Stimulated activated CD4-positive, alpha-beta T cell treated with anti-CD3 and anti-CD28 coated beads, TNF-alpha, amount 100 ng/mL, for 24 hours (primary cell): ENCODE results near the gene KLHL24.
"Not testable (repeated sequence)": the region's sequence is repeated elsewhere in the genome, so short reads cannot be mapped to it uniquely, and the experiment has no call there.

Source experiments
- DNase-seq, 3 experiments: peaks; one replicate each; pipeline ENCODE4 v3.0.0-alpha.2; 2020; ENCODE audit warnings: low read depth in 3 of 3

The KLHL24 gene

DNA sequence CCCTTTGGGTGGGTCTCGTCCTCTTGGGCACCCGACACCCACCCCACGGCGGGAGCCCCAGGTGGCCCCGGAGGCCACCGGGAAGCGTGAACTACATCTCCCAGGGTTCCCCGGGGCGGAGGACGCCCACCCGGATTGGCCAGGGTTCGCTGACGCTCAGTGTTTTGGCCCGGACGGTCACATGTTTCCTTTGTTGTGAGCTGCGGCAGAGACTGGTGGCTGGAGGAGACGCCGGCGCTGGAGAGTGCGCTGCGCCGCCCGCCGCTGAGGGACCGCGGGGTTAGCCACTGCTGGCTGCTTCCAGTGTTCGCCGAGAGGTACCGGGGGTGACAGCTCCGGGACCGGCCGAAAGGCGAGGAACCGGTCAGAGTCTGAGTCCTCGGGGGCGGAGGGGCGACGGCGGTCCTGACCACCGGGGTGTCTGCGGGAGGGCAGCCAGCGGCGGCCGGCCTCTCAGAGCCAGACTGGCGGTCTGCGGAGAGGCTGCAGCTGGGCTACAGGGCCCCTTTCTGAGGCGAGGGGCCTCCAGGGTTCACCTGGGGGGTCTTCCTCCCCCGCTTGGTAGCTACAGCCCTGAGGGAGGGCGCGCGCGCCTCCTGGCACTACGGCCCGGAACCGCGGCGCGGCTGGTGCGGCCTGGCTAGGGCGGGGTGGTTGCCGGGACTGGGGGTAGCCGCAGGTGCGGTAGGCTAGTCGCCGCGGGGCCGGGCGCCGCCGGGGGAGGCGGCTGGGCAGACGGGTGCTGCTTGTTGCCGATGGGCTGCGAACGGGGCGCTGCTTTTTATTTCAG, at the start of gene KLHL24:
TSS of gene KLHL24 (plus strand) at position 193 of the 790 bp plus-strand sequence. CDS start 14,734 bp downstream, outside the sequence.
- DNase-seq: peak; percentile 77 to 89 (median 87)

GRCh38 chr3:183586477-183586876, 48.9 kb upstream of the KLHL24 start:
- DNase-seq: no peak

DNA sequence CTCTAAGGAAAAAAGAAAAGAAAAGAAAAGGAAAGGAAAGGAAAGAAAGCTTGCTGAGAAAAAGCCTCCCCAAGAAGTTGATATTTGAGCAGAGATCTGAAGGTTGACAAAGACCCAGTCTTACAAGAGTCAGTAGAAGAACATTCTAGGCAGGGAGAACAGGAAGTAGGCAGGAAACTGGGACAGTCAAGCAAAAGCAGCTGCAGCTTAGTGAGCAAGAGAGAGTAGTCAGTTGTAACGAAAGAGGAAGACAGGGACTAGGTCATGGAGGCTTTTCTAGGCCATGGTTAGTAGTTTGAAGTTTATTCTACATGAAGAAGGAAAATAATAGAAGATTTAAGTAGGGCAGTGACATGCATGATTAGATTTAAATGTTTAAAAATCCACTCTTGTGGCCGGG, 48.1 kb upstream of the KLHL24 start:
- DNase-seq: no peak

DNA sequence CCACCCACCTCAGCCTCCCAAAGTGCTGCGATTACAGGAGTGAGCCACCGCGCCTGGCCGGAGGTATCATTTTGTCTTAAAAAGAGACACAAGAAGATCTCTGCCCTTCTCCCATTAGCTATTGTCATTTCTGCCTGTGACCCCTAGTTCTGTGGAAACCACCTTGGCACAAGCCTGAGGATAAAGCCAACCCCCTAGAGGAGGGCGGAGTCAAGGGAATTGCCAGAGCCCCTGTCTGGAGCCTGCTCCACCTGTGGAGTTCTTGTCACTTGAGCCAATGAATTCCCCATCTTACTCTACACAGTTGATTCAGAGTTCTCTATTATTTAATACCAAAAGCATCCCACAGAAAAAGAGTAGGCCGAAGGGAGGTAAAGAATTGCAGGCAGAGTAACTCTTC, 45.0 kb upstream of the KLHL24 start:
- DNase-seq: no peak

DNA sequence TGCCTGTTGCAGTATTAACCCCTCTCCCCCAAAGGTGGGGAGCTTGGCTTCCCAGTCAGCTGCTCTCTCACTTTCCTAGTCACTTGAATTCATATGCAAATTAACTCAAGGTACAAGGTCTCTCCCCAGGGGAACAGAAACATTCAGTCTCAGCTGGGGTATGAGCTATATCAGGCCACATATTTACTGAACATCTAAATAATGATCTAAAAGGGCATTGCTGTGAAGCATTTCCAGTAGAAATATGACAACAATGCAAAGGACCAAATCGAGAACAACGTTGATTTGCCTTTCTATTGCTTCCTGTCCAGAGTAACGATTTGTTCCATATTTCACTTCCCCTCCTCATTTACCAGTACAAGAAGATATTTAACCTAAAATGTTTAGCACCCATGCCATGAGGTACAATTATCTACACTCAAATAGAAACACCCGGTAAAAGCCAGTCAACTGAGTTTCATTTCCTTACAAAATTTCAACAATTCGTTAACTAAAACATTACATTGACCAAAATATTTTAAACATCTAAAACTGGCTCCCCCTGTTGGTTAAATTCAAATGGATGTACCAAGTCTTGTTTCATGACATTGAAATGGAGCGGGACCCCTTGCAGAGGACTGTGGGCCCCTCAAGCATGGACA, 43.4 kb upstream of the KLHL24 start:
- DNase-seq: no peak

DNA sequence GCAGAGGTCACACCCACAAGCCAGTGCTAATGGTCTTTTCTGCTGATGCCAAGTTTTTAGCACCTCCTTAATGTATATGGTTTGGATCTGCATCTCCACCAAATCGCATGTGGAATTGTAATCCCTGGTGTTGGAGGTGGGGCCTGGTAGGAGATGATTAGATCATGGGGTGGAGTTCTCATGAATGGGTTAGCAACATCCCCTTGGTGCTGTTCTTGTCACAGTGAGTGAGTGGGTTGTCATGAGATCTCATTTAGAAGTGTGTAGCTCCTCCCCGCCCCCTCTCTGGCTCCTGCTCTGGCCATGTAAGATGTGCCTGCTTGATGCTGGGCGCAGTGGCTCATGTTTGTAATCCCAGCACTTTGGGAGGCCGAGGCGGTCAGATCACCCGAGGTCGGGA, 42.6 kb upstream of the KLHL24 start:
- DNase-seq: no peak

GRCh38 chr3:183594636-183595035, 40.8 kb upstream of the KLHL24 start:
- no peak for DNase-seq

GRCh38 chr3:183597959-183598358, 37.5 kb upstream of the KLHL24 start:
- no peak for DNase-seq

DNA sequence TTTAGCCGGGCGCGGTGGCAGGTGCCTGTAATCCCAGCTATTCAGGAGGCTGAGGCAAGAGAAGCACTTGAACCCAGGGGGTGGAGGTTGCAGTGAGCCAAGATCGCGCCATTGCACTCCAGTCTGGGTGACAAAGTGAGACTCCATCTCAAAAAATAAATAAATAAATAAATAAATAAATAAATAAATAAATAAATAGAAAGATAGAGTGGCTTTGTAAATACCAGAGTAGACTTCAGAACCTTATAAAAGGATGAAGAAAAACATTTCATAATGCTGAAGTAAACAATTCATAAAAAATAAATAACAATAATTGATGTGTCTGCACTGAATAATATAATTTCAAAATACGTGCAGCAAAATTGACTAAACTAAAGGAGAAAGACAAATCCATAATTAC, 24.1 kb upstream of the KLHL24 start:
- not testable (repeated sequence) for DNase-seq

DNA sequence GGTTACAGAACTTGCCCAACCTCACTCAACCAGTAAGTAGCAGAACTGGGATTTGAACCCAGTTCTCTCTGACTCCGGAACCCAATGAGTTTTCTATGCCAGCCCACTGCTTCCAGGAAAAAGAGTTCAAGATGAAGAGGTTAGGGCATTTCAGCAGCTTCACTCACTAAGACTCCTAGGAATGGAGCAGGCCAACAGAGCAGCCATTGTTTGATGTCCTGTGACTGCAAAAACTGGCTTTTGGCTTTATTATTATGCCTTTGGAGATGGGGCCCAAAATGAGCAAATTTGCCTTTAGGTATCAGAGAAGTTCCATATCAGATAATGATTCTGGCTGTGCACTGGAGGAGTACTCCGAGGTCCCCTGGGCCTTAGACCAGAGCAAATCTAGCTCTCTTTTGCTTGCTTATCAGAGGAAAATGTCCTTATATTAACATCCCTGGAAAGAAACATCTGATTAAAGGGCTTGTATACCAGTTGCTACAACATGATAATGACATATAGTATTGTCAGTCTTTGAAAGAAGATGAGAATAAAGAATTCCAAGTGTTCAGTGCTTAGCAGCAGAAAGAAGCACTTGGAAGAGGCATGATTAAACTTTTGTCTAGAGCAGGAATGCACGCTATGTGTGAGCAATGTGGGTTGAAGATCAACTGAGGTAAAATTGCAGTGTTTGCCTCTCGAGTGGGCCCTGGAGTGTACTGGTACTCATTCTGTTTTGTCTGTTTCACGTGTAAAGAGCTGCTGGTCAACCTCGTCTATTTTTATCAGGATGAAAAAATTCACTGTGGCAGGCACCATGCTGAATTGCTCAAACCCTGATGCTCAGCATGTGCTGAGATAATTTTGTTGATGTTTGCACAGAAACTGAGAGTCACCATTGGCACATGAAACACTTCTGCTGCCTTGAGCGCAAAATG, 21.8 kb upstream of the KLHL24 start:
- no peak for DNase-seq

GRCh38 chr3:183618542-183618941, 16.9 kb upstream of the KLHL24 start:
- DNase-seq: no peak

- no peak for DNase-seq
These were observed 16.4 kb upstream of the KLHL24 start for GRCh38 chr3:183619010-183619409.

DNA sequence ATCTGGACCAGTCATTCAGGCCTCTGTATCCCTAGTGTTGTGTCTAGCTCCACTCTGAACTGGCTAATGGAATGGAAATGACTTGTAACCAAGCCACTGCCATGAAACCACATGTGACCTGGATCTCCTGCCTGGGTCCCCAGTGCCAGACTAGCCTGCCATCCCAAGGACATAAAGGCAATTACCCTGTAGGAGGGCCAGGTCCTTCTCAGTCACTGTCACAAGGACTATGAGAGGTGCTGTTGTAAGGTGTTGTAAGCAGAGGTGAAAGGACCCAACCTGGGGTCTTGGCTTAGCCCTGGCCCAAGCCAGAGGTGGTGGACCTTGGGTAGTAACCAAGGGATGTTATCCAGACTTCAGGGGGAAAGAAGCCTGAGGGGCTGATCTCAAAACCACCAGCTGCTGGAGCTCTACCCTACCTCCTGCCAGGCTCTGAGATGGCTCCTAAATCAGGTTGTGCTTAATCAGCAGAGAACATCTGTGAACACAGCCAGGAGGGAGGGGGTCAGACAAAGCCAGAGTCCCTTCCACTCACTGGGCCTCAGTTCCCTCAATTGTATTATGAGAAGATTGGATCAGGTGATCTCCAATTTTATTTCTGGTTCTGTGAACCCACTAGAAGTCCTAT, 15.7 kb upstream of the KLHL24 start:
- no peak for DNase-seq

- no peak for DNase-seq
These were observed 15.2 kb upstream of the KLHL24 start for GRCh38 chr3:183620252-183620628.

- DNase-seq: not testable (repeated sequence)
These were observed 12.9 kb upstream of the KLHL24 start for GRCh38 chr3:183622473-183622872.

GRCh38 chr3:183626877-183627594, 8.4 kb upstream of the KLHL24 start:
- no peak for DNase-seq

- no peak for DNase-seq
These were observed 5.7 kb upstream of the KLHL24 start for GRCh38 chr3:183629546-183630301.

DNA sequence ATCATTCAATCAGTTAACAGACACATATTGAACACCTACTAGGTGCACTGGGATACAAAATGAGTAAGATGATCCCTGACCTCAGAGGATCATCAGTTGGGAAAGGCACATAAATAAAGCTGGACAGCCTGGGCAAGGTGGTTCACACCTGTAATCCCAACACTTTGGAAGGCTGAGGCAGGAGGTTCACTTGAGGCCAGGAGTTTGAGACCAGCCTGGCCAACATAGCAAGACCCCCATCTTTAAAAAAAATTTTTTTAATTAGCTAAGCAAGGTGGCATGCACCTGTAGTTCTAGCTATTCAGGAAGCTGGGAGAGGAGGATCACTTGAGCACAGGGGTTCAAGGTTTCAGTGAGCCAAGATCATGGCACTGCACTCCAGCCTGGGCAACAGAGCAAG, 3.7 kb upstream of the KLHL24 start:
- DNase-seq: no peak

- DNase-seq: not testable (repeated sequence)
These were observed 2.7 kb upstream of the KLHL24 start for GRCh38 chr3:183632725-183633124.

DNA sequence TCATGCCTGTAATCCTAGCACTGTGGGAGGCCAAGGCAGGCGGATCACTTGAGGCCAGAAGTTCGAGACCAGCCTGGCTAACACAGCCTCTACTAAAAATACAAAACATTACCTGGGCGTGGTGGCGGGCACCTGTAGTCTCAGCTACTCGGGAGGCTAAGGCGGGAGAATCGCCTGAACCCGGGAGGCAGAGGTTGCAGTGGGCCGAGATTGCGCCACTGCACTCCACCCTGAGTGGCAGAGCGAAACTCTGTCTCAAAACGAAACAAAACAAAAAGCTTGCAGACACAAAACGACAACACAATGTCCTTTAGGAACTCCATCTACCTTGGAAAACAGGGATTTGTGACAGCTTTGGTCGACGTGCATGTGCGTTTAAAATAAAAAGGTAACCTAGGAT, 716 bp upstream of the KLHL24 start:
- no peak for DNase-seq

DNA sequence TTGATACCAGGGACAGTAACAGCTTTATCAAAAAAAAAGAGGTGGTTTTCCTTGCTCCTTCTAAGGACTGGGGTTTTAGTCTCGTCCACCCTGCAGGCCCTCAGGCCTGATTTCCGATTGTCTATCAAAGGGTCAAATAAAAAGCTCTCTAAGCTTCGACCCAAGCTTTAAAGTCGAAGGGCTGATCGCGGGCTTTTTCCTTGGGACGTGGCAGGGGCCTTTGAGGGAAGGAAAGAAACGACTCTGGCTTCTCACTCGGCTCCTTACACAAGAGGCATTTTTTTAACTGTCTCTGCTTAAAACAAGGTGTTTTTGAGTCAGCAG, 354 bp upstream of the KLHL24 start:
- no peak for DNase-seq
